ENCODE results near the gene PPP2R5B.

Gene PPP2R5B

GRCh38 chr11:64935359-64936081 lies 11.0 kb downstream of the PPP2R5B start, which contains the start of gene GPHA2 (continued):
- TF ChIP-seq WT1 (tag by site-specific recombination; IDR thresholded peaks at IDR 0.05) (no peak), ZBTB20 (tag by site-specific recombination; IDR thresholded peaks at IDR 0.05) (peak; percentile 19; the same call in 1 of the 2 replicates), ZNF133 (tag by site-specific recombination; IDR thresholded peaks at IDR 0.05) (no peak), HOXD13 (CRISPR knock-in tag; IDR thresholded peaks at IDR 0.05; ENCODE audit: borderline replicate concordance) (no peak), ZNF600 (tag by site-specific recombination; IDR thresholded peaks at IDR 0.05) (peak; percentile 44; the same call in 1 of the 2 replicates), ZSCAN4 (tag by site-specific recombination; IDR thresholded peaks at IDR 0.05) (peak; percentile 42; the same call in 1 of the 2 replicates), KLF16 (tag by site-specific recombination; IDR thresholded peaks at IDR 0.05) (no peak), ZBTB48 (tag by site-specific recombination; IDR thresholded peaks at IDR 0.05) (no peak), ZNF488 (tag by site-specific recombination; IDR thresholded peaks at IDR 0.05) (no peak), ZNF830 (tag by site-specific recombination; IDR thresholded peaks at IDR 0.05; ENCODE audit: low read depth) (no peak), ZNF777 (tag by site-specific recombination; IDR thresholded peaks at IDR 0.05; ENCODE audit: borderline replicate concordance) (no peak), ZFP41 (tag by site-specific recombination; IDR thresholded peaks at IDR 0.05; ENCODE audit: borderline replicate concordance) (no peak), ZNF274 (IDR thresholded peaks at IDR 0.05; ENCODE audit: low read length) (no peak), ZNF274 (tag by site-specific recombination; IDR thresholded peaks at IDR 0.05; ENCODE audit: borderline replicate concordance) (no peak), ZBTB6 (tag by site-specific recombination; IDR thresholded peaks at IDR 0.05) (no peak), ZNF292 (tag by site-specific recombination; IDR thresholded peaks at IDR 0.05; ENCODE audit: borderline replicate concordance, low read depth) (no peak), ZNF211 (tag by site-specific recombination; IDR thresholded peaks at IDR 0.05; ENCODE audit: low read depth) (no peak), ZNF571 (tag by site-specific recombination; IDR thresholded peaks at IDR 0.05) (no peak), HIC1 (tag by site-specific recombination; IDR thresholded peaks at IDR 0.05) (no peak), ZNF704 (tag by site-specific recombination; IDR thresholded peaks at IDR 0.05) (no peak), ZNF514 (tag by site-specific recombination; IDR thresholded peaks at IDR 0.05) (no peak), ZNF19 (tag by site-specific recombination; IDR thresholded peaks at IDR 0.05; ENCODE audit: low read depth) (no peak)
- TF ChIP-seq, protein P1, sequence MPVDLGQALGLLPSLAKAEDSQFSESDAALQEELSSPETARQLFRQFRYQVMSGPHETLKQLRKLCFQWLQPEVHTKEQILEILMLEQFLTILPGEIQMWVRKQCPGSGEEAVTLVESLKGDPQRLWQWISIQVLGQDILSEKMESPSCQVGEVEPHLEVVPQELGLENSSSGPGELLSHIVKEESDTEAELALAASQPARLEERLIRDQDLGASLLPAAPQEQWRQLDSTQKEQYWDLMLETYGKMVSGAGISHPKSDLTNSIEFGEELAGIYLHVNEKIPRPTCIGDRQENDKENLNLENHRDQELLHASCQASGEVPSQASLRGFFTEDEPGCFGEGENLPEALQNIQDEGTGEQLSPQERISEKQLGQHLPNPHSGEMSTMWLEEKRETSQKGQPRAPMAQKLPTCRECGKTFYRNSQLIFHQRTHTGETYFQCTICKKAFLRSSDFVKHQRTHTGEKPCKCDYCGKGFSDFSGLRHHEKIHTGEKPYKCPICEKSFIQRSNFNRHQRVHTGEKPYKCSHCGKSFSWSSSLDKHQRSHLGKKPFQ (tag by site-specific recombination; IDR thresholded peaks at IDR 0.05) = peak; percentile 62; the same call in 1 of the 2 replicates
- TF ChIP-seq, protein P2, sequence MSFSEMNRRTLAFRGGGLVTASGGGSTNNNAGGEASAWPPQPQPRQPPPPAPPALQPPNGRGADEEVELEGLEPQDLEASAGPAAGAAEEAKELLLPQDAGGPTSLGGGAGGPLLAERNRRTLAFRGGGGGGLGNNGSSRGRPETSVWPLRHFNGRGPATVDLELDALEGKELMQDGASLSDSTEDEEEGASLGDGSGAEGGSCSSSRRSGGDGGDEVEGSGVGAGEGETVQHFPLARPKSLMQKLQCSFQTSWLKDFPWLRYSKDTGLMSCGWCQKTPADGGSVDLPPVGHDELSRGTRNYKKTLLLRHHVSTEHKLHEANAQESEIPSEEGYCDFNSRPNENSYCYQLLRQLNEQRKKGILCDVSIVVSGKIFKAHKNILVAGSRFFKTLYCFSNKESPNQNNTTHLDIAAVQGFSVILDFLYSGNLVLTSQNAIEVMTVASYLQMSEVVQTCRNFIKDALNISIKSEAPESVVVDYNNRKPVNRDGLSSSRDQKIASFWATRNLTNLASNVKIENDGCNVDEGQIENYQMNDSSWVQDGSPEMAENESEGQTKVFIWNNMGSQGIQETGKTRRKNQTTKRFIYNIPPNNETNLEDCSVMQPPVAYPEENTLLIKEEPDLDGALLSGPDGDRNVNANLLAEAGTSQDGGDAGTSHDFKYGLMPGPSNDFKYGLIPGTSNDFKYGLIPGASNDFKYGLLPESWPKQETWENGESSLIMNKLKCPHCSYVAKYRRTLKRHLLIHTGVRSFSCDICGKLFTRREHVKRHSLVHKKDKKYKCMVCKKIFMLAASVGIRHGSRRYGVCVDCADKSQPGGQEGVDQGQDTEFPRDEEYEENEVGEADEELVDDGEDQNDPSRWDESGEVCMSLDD (tag by site-specific recombination; IDR thresholded peaks at IDR 0.05) = no peak
- TF ChIP-seq, protein P3, sequence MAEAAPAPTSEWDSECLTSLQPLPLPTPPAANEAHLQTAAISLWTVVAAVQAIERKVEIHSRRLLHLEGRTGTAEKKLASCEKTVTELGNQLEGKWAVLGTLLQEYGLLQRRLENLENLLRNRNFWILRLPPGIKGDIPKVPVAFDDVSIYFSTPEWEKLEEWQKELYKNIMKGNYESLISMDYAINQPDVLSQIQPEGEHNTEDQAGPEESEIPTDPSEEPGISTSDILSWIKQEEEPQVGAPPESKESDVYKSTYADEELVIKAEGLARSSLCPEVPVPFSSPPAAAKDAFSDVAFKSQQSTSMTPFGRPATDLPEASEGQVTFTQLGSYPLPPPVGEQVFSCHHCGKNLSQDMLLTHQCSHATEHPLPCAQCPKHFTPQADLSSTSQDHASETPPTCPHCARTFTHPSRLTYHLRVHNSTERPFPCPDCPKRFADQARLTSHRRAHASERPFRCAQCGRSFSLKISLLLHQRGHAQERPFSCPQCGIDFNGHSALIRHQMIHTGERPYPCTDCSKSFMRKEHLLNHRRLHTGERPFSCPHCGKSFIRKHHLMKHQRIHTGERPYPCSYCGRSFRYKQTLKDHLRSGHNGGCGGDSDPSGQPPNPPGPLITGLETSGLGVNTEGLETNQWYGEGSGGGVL (tag by site-specific recombination; IDR thresholded peaks at IDR 0.05) = no peak

All from HEK293 (cell line).